Measurements from ENCODE around the gene HS6ST3.

DNA sequence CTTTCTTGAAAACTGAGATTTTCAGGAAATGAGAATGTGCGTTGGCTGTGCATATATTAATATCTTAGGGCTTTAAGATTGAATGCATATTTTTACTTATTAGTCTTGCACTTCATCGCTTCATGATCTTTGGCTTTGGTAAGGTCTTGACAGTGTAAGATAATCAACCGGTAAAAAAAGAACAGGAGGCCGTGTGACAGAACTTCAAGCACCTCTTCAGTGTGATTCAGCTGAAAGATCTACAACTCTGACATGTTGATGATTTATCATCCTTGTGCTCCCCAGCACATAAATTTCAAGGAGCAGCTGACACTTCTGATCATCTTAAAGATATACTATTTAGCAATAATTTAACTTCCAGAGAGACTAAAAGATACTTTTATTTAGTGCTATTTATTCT, 195.1 kb downstream of the HS6ST3 start:
- TF ChIP-seq, protein P1, sequence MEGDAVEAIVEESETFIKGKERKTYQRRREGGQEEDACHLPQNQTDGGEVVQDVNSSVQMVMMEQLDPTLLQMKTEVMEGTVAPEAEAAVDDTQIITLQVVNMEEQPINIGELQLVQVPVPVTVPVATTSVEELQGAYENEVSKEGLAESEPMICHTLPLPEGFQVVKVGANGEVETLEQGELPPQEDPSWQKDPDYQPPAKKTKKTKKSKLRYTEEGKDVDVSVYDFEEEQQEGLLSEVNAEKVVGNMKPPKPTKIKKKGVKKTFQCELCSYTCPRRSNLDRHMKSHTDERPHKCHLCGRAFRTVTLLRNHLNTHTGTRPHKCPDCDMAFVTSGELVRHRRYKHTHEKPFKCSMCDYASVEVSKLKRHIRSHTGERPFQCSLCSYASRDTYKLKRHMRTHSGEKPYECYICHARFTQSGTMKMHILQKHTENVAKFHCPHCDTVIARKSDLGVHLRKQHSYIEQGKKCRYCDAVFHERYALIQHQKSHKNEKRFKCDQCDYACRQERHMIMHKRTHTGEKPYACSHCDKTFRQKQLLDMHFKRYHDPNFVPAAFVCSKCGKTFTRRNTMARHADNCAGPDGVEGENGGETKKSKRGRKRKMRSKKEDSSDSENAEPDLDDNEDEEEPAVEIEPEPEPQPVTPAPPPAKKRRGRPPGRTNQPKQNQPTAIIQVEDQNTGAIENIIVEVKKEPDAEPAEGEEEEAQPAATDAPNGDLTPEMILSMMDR (IDR thresholded peaks at IDR 0.05; ENCODE audit: low read length): no peak
- TF ChIP-seq EZH2 (IDR thresholded peaks at IDR 0.05; ENCODE audit: borderline replicate concordance, low read length): no peak

Measured in OCI-LY1 (cell line).